NB4 (cell line): ENCODE results near the gene ROBO2.

Experiments used
- CTCF ChIP-seq: IDR thresholded peaks from one replicate; pipeline ENCODE4 v1.5.1; 2012; ENCODE audit warnings: low read depth, low read length
- POLR2A ChIP-seq: IDR thresholded peaks from 2 replicates; pipeline ENCODE4 v1.6.1; 2011; ENCODE audit warnings: mild to moderate bottlenecking; ENCODE audit not compliant: insufficient read length; ENCODE audit errors: extremely low read depth

DNA sequence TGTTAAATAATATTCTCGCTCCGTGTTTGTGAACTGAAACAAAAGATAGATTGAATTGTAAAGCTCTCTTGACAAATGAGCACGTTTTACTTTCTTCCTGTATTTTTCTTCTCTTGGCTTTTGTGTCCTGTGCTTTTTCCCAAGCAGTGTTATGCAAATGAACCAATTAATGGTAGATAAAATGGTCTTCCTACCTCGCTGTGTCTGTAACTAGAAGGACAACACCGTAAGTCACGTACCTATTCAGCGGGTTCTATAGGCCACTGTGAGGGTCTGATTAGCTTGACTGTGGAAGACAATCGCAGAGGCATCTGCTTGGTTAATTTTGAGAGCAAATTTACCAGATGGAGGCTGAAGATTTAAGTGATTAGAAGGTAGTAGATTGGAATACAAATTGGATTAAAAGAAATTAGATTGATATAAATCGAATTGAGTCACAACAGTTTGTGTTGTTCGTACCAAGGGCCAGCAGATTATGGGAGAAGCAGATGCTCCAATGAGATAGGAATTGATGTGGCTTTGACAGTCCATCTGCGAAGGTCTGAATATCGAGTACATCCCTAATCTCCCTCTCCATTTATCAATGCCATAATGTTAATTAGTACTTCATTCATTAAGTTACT is 40.2 kb downstream of the ROBO2 start:
- TF ChIP-seq CTCF (no peak), POLR2A (no peak)
